HepG2 (cell line): ENCODE measurements around the gene SRSF12. TPM values are rescaled to one million over a fixed set of nuclear protein-coding genes. Genes with fewer than 3 reads are reported as not detected.
A peak's percentile ranks its signal among the peaks of the same experiment; 100 is the strongest.

Experiments used
- ATAC-seq: fragments of 200-7000 bp; cut with Tn5 transposase; 3 replicates; pipeline ENCODE4 v1.9.1; 2020; ENCODE audit warnings: mild to moderate bottlenecking, moderate library complexity
- BruUV-seq: library from RNA; stranded (reverse); fragments of 400-500 nt; replicated peaks from 2 replicates; lab custom pipeline; 2021; lab: Mats Ljungman, UMichigan
- CTCF ChIA-PET: fragments of 300-600 bp; formaldehyde crosslinking; extraction: SDS; loops from one replicate; lab custom pipeline; 2021; ENCODE audit warnings: low total read pairs, inconsistent platforms, low intra/inter-chr PET ratio; lab: Yijun Ruan, JAX
- POLR2A ChIA-PET: fragments of 350-600 bp; sonication (Branson Sonifier 250); formaldehyde crosslinking; loops from one replicate; lab custom pipeline; 2020; ENCODE audit warnings: antibody characterized with exemption, inconsistent platforms; lab: Yijun Ruan, JAX
- DNase-seq: peaks from one replicate; pipeline ENCODE4 v3.0.0-alpha.2; 2015; ENCODE audit warnings: low spot score
- FAIRE-seq: peaks from 3 replicates; lab custom pipeline; 2011; peaks lifted over from hg19 to GRCh38; lab: Jason Lieb, UNC
- H2AFZ ChIP-seq: one replicate; pipeline ENCODE4 v1.6.1; 2011; ENCODE audit warnings: low read length, inconsistent platforms
- H3K27ac ChIP-seq: fragments of 300-600 bp; 3 replicates; pipeline ENCODE4 v1.8.0; 2011; ENCODE audit warnings: mixed run types, mild to moderate bottlenecking, mixed read lengths, low read length, inconsistent platforms; ENCODE audit not compliant: insufficient read depth; ENCODE audit errors: extremely low read length
- H3K27me3 ChIP-seq, 2 experiments: fragments of 200-600 bp in 1 of 2; 2 replicates in 1 of 2; 3 replicates in 1 of 2; pipeline versions ENCODE4 v1.6.0 to v1.8.0; 2011; ENCODE audit warnings: low read length in 2 of 2, mild to moderate bottlenecking in 2 of 2, moderate library complexity in 2 of 2, inconsistent platforms in 1 of 2; ENCODE audit not compliant: insufficient read depth in 2 of 2, control insufficient read depth in 1 of 2
- H3K36me3 ChIP-seq, 2 experiments: fragments of 200-600 bp in 1 of 2; replicated peaks in 1 of 2; 2 replicates in 1 of 2; 3 replicates in 1 of 2; pipeline versions ENCODE4 v1.5.1 to v1.8.0; 2011; ENCODE audit warnings: low read length in 2 of 2, inconsistent platforms in 1 of 2; ENCODE audit not compliant: insufficient read depth in 2 of 2, control insufficient read depth in 1 of 2
- H3K4me1 ChIP-seq: 2 replicates; pipeline ENCODE4 v1.5.1; 2012; ENCODE audit warnings: low read length, inconsistent platforms; ENCODE audit not compliant: insufficient read depth
- H3K4me2 ChIP-seq: 2 replicates; pipeline ENCODE4 v1.6.0; 2011; ENCODE audit warnings: low read depth, low read length, inconsistent platforms
- H3K4me3 ChIP-seq, 3 experiments: fragments of 200-600 bp in 1 of 3; sonication (generic), shearing (Covaris generic) in 1 of 3; replicated peaks in 1 of 3; 2 replicates each; pipeline ENCODE4 v1.5.1; 2011 to 2016; ENCODE audit warnings: low read length in 3 of 3, inconsistent platforms in 2 of 3, low read depth in 2 of 3, mild to moderate bottlenecking in 2 of 3, control low read depth in 1 of 3, mixed read lengths in 1 of 3; ENCODE audit not compliant: insufficient read depth in 1 of 3
- H3K79me2 ChIP-seq: one replicate; pipeline ENCODE4 v1.6.1; 2011; ENCODE audit warnings: low read length, inconsistent platforms; ENCODE audit not compliant: insufficient read depth
- H3K9ac ChIP-seq: 2 replicates; pipeline ENCODE4 v1.6.0; 2011; ENCODE audit warnings: mild to moderate bottlenecking, low read depth, low read length, inconsistent platforms; ENCODE audit not compliant: insufficient read depth
- H3K9me3 ChIP-seq: 2 replicates; pipeline ENCODE4 v1.5.1; 2012; ENCODE audit warnings: mild to moderate bottlenecking, low read length
- H4K20me1 ChIP-seq: 2 replicates; pipeline ENCODE4 v1.6.0; 2011; ENCODE audit warnings: inconsistent platforms, mild to moderate bottlenecking, low read length, moderate library complexity; ENCODE audit not compliant: insufficient read depth
- ARHGAP35 ChIP-seq: sonication (generic); formaldehyde crosslinking; IDR thresholded peaks from 2 replicates; pipeline ENCODE4 v1.9.0; 2022; ENCODE audit warnings: mild to moderate bottlenecking, inconsistent platforms, moderate library complexity, missing genetic modification reagents, borderline replicate concordance
- HCFC1 ChIP-seq: fragments of 150-350 bp; IDR thresholded peaks from 2 replicates; pipeline ENCODE4 v1.6.1; 2014; ENCODE audit warnings: low read depth, low read length
- JUN ChIP-seq: sonication (generic); formaldehyde crosslinking; IDR thresholded peaks from 2 replicates; pipeline ENCODE4 v1.4.0; 2020; ENCODE audit warnings: mild to moderate bottlenecking, missing genetic modification reagents
- MBD4 ChIP-seq: IDR thresholded peaks from 2 replicates; pipeline ENCODE4 v1.6.1; 2012; ENCODE audit warnings: low read length, inconsistent platforms, borderline replicate concordance
- NFIB ChIP-seq: sonication (generic); formaldehyde crosslinking; IDR thresholded peaks from 2 replicates; pipeline ENCODE4 v1.9.0; 2021; ENCODE audit warnings: missing genetic modification reagents, mild to moderate bottlenecking, borderline replicate concordance
- POLR2A ChIP-seq, 2 experiments: IDR thresholded peaks; 2 replicates each; pipeline ENCODE4 v1.6.1; 2011; ENCODE audit warnings: low read depth in 2 of 2, low read length in 2 of 2, mild to moderate bottlenecking in 1 of 2, moderate library complexity in 1 of 2; ENCODE audit not compliant: insufficient read depth in 1 of 2
- POLR2AphosphoS5 ChIP-seq: IDR thresholded peaks from 2 replicates; pipeline ENCODE4 v1.6.1; 2012; ENCODE audit warnings: low read depth, low read length
- SMARCC2 ChIP-seq: fragments of 450-650 bp; IDR thresholded peaks from 2 replicates; pipeline ENCODE4 v1.6.1; 2017; ENCODE audit warnings: antibody characterized with exemption, mild to moderate bottlenecking
- SP1 ChIP-seq, 2 experiments: fragments of 450-650 bp in 1 of 2; sonication (generic) in 1 of 2; formaldehyde crosslinking in 1 of 2; IDR thresholded peaks; 2 replicates each; pipeline versions ENCODE4 v1.4.0 to v1.6.1; 2016 to 2020; ENCODE audit warnings: missing genetic modification reagents in 1 of 2
- ZFP82 ChIP-seq: sonication (generic); formaldehyde crosslinking; IDR thresholded peaks from 2 replicates; pipeline ENCODE4 v1.5.1; 2020; ENCODE audit warnings: mild to moderate bottlenecking, missing genetic modification reagents, borderline replicate concordance
- ZNF496 ChIP-seq: sonication (generic); formaldehyde crosslinking; IDR thresholded peaks from 2 replicates; pipeline ENCODE4 v1.8.1; 2023; ENCODE audit warnings: mild to moderate bottlenecking, moderate library complexity, missing genetic modification reagents; ENCODE audit not compliant: insufficient replicate concordance
- ZNF629 ChIP-seq: sonication (generic); formaldehyde crosslinking; conservative IDR thresholded peaks from 2 replicates; pipeline ENCODE4 v1.5.0; 2020; ENCODE audit warnings: missing genetic modification reagents
- ZNF773 ChIP-seq: sonication (generic); formaldehyde crosslinking; IDR thresholded peaks from 2 replicates; pipeline ENCODE4 v1.4.0; 2020; ENCODE audit warnings: missing genetic modification reagents, borderline replicate concordance
- WGBS: methylation state at CpG from one replicate; pipeline ENCODE4 v1.1.6; 2017; ENCODE audit warnings: low lambda C conversion rate; 5-methylcytosine and 5-hydroxymethylcytosine counted together
- in situ Hi-C: cut with HindIII; loops from 2 replicates; pipeline ENCODE4 v1.10.0; 2017; ENCODE audit warnings: low pct_unique_long_range_greater_than_20kb; ENCODE audit not compliant: extremely low pct_ligation_motif_present
- intact Hi-C: fragments of 100-400 bp; cut with micrococcal nuclease; formaldehyde crosslinking; loops from one replicate; pipeline ENCODE4 v1.10.0; 2022; ENCODE audit not compliant: unreplicated experiment
- polyA plus RNA-seq, 8 experiments: library from polyadenylated mRNA; depleted of rRNA in 3 of 8; stranded (reverse) in 7 of 8; unstranded in 1 of 8; fragments of >200 nt; fragmentation: Illumina TruSeq in 4 of 8; extraction: Trizol in 4 of 8; gene quantifications; 2 replicates each; pipeline versions ENCODE4 v1.2.1 to v1.2.3, GENCODE V29; 2011 to 2016; ENCODE audit warnings: low read depth in 4 of 8, missing spikeins in 1 of 8, mixed read lengths in 1 of 8; ENCODE audit not compliant: insufficient read depth in 1 of 8
- total RNA-seq, 5 experiments: library from RNA; depleted of rRNA; stranded (reverse); fragments of >200 nt; fragmentation: Illumina TruSeq; extraction: Trizol; gene quantifications; 2 replicates each; pipeline ENCODE4 v1.2.3, GENCODE V29; 2016; ENCODE audit warnings: low read depth in 1 of 5
- TF ChIP-seq, protein P1 (sequence below), 2 experiments: IDR thresholded peaks; 2 replicates each; pipeline ENCODE4 v1.6.1; 2011 to 2012; ENCODE audit warnings: low read length in 2 of 2, borderline replicate concordance in 1 of 2, low read depth in 1 of 2, mild to moderate bottlenecking in 1 of 2, moderate library complexity in 1 of 2

Gene SRSF12
- total and polyA plus RNA-seq, 2 of the 13 experiments (the other 11 are each of a cell fraction or from before 2014, with no cell fraction given) = 1.7 to 1.9 TPM

DNA sequence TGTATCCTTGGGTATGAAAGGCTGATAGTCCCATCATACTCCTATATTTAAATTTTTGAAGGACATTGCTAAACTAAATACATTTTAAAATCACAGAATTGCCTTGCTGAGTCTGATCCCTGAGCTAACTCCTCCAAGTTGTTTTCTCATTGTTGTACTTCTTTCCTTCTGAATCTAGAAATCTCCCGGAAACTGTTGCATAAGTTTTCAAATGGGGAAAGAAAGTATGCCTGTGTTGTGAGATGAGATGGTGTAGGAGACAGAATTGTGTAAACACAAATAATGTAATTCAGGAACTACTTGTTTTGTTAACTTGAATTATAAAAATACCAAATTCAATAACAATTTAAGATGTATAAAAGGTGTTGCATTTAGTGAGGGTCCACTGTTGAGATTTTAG lies 30.0 kb downstream of the SRSF12 start:
- ChIA-PET POLR2A (no interaction called here), CTCF (no interaction called here)
- Histone ChIP-seq H2AFZ (no peak overlapping the region), H3K4me1 (peaks cover 50% of the 10 kb centered on the region), H3K4me2 (no peak overlapping the region), H3K27ac (no peak overlapping the region), H3K27me3 (no peaks in the 10 kb centered on the region), H3K36me3 (peaks cover 0 to 19% of the 10 kb centered on the region in 2 experiments; a peak in 3 of 5 replicates), H3K9ac (no peak overlapping the region), H3K79me2 (peaks cover 21% of the 10 kb centered on the region), H3K4me3 (no peak overlapping the region), H4K20me1 (peaks cover 25% of the 10 kb centered on the region), H3K9me3 (no peaks in the 10 kb centered on the region)
- ATAC-seq = no peak
- no TSS peak for BruUV-seq
- FAIRE-seq = no peak
- intact Hi-C loops = no loop called here
- in situ Hi-C loops = loop anchor here (10.0 kb wide), 1 partner anchor 103 kb away; no protein-coding TSS in a partner anchor
- TF ChIP-seq JUN (CRISPR knock-in tag) (no peak), ZFP82 (no peak), ARHGAP35 (CRISPR knock-in tag) (no peak), ZNF773 (CRISPR knock-in tag) (no peak), SP1 (IDR thresholded peaks at IDR 0.05) (no peak), SP1 (CRISPR knock-in tag; IDR thresholded peaks at IDR 0.05) (no peak), ZNF496 (CRISPR knock-in tag) (no peak)
- no peak for DNase-seq
- WGBS = 88% methylated on average over 1 of the region's 1 CpG

DNA sequence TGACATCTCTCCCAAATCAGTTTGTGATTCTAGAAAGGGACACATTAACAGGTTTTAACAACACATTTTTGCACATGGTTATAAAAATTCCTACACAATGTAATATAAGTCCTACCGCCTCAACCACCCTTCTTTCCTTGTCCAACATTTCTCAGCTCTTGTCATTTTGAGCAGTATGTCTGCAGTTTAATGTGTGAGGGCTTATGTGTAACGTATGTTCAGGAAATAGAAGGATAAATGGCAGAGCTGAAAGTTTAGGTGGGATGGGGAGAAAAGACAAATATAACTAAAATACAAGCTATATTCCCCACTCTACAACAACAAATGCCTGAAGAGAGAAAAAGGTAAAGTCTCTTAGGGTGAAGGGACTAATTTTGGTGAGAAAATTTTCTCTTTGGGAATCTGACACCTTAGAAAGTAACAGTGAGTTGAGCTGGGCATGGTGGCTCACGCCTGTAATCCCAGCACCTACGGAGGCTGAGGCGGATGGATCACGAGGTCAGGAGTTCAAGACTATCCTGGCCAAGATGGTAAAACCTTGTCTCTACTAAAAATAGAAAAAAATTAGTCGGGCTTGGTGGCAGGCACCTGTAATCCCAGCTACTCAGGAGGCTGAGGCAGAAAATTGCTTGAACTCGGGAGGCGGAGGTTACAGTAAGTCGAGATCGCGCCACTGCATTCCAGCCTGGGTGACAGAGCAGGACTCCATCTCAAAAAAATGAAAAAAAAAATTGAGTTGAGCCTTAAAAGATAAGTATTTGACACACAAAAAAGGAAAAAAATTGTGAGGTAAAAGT lies 32.3 kb downstream of the SRSF12 start:
- WGBS = 98% methylated on average over 12 of the region's 12 CpGs
- no TSS peak for BruUV-seq
- no peak overlapping the region for H3K4me2 ChIP-seq
- no peak for FAIRE-seq
- peaks cover 36% of the 10 kb centered on the region for H4K20me1 ChIP-seq
- H3K27ac ChIP-seq = no peak overlapping the region
- ChIA-PET CTCF (no interaction called here), POLR2A (interaction anchor here (0.9 to 6.8 kb wide), 3 partner anchors 16 to 102 kb away, joined by 6 to 117 read pairs (median 6); no protein-coding TSS in a partner anchor)
- peaks cover 39% of the 10 kb centered on the region for H3K79me2 ChIP-seq
- DNase-seq = no peak
- intact Hi-C loops (no loop called here), in situ Hi-C loops (loop anchor here (10.0 kb wide), 1 partner anchor 101 kb away; no protein-coding TSS in a partner anchor)
- H3K9ac ChIP-seq = no peak overlapping the region
- peaks cover 0 to 19% of the 10 kb centered on the region in 2 experiments; a peak in 3 of 5 replicates for H3K36me3 ChIP-seq
- no peaks in the 10 kb centered on the region; a peak in 1 of 5 replicates for H3K27me3 ChIP-seq
- no peak for ATAC-seq
- H3K4me3 ChIP-seq = no peak overlapping the region
- peaks cover 40% of the 10 kb centered on the region for H3K4me1 ChIP-seq
- H2AFZ ChIP-seq = no peak overlapping the region
- no peaks in the 10 kb centered on the region for H3K9me3 ChIP-seq
- TF ChIP-seq POLR2AphosphoS5 (0 out of 2 replicates have a peak, but pooled peaks have one; percentile 35), NFIB (CRISPR knock-in tag) (no peak), HCFC1 (no peak), POLR2A (IDR thresholded peaks at IDR 0.05; ENCODE audit: insufficient read depth in 1 of 2, low read depth in 2 of 2, low read length in 2 of 2) (peak in 1 of 2 experiments; percentile 21; a peak in 2 of 4 replicates), ZNF629 (CRISPR knock-in tag) (no peak), SMARCC2 (no peak), MBD4 (peak; percentile 38; the same call in 1 of the 2 replicates)
- TF ChIP-seq, protein P1, sequence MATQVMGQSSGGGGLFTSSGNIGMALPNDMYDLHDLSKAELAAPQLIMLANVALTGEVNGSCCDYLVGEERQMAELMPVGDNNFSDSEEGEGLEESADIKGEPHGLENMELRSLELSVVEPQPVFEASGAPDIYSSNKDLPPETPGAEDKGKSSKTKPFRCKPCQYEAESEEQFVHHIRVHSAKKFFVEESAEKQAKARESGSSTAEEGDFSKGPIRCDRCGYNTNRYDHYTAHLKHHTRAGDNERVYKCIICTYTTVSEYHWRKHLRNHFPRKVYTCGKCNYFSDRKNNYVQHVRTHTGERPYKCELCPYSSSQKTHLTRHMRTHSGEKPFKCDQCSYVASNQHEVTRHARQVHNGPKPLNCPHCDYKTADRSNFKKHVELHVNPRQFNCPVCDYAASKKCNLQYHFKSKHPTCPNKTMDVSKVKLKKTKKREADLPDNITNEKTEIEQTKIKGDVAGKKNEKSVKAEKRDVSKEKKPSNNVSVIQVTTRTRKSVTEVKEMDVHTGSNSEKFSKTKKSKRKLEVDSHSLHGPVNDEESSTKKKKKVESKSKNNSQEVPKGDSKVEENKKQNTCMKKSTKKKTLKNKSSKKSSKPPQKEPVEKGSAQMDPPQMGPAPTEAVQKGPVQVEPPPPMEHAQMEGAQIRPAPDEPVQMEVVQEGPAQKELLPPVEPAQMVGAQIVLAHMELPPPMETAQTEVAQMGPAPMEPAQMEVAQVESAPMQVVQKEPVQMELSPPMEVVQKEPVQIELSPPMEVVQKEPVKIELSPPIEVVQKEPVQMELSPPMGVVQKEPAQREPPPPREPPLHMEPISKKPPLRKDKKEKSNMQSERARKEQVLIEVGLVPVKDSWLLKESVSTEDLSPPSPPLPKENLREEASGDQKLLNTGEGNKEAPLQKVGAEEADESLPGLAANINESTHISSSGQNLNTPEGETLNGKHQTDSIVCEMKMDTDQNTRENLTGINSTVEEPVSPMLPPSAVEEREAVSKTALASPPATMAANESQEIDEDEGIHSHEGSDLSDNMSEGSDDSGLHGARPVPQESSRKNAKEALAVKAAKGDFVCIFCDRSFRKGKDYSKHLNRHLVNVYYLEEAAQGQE (IDR thresholded peaks at IDR 0.05; ENCODE audit: borderline replicate concordance in 1 of 2, low read depth in 1 of 2, low read length in 2 of 2) = no peak
